Skeletal muscle tissue (tissue), 4 donors: Measurements from ENCODE around the gene FLOT2. TPM values are rescaled to one million over a fixed set of nuclear protein-coding genes. Genes with fewer than 3 reads are reported as not detected.

Source experiments
- H3K27ac ChIP-seq: one replicate; pipeline ENCODE4 v1.7.0; 2013; ENCODE audit warnings: mild to moderate bottlenecking, low read depth, low read length, inconsistent platforms
- H3K27me3 ChIP-seq, 3 donors: one replicate each; pipeline ENCODE4 v1.7.0; 2013; ENCODE audit warnings: low read length in 3 of 3; ENCODE audit not compliant: control insufficient read depth in 3 of 3, insufficient read depth in 3 of 3
- H3K36me3 ChIP-seq, 3 donors: one replicate each; pipeline ENCODE4 v1.7.0; 2013; ENCODE audit warnings: low read length in 3 of 3; ENCODE audit not compliant: control insufficient read depth in 3 of 3, insufficient read depth in 3 of 3
- H3K4me1 ChIP-seq, 3 donors: one replicate each; pipeline ENCODE4 v1.7.0; 2013; ENCODE audit warnings: low read length in 3 of 3, mild to moderate bottlenecking in 3 of 3; ENCODE audit not compliant: control insufficient read depth in 3 of 3, insufficient read depth in 3 of 3
- H3K4me3 ChIP-seq, 3 donors: one replicate each; pipeline ENCODE4 v1.7.0; 2013; ENCODE audit warnings: low read length in 3 of 3
- H3K9ac ChIP-seq, 3 donors: one replicate each; pipeline ENCODE4 v1.7.0; 2013; ENCODE audit warnings: low read length in 3 of 3, mild to moderate bottlenecking in 3 of 3, moderate library complexity in 2 of 3, low read depth in 1 of 3
- H3K9me3 ChIP-seq, 3 donors: one replicate each; pipeline ENCODE4 v1.7.0; 2013; ENCODE audit warnings: low read length in 3 of 3; ENCODE audit not compliant: control insufficient read depth in 3 of 3
- total RNA-seq: library from RNA; depleted of rRNA; stranded (reverse); fragments of >200 nt; gene quantifications from one replicate; pipeline ENCODE4 v1.2.3, GENCODE V29; 2014
- donor health status: Osteomylitis.

The FLOT2 gene
- total RNA-seq, 1 donor from 2014 or later, result 25.6 TPM

GRCh38 chr17:28863953-28864352, 33.6 kb downstream of the FLOT2 start:
- Histone ChIP-seq H3K4me3 (no peak overlapping the region), H3K9me3 (no peaks in the 10 kb centered on the region), H3K36me3 (peaks cover 13 to 18% (median 14%) of the 10 kb centered on the region in 3 donors), H3K4me1 (no peaks in the 10 kb centered on the region), H3K27me3 (no peaks in the 10 kb centered on the region), H3K9ac (no peak overlapping the region), H3K27ac (no peak overlapping the region)

GRCh38 chr17:28862561-28862960, 35.0 kb downstream of the FLOT2 start:
- no peak overlapping the region for H3K27ac ChIP-seq
- H3K9ac ChIP-seq, result no peak overlapping the region
- H3K27me3 ChIP-seq, result no peaks in the 10 kb centered on the region
- H3K36me3 ChIP-seq, result peaks cover 24 to 32% (median 28%) of the 10 kb centered on the region in 3 donors
- no peaks in the 10 kb centered on the region for H3K4me1 ChIP-seq
- H3K4me3 ChIP-seq, result no peak overlapping the region
- no peaks in the 10 kb centered on the region for H3K9me3 ChIP-seq

- no peaks in the 10 kb centered on the region for H3K9me3 ChIP-seq
- H3K27me3 ChIP-seq, result no peaks in the 10 kb centered on the region
- H3K36me3 ChIP-seq, result peaks cover 24 to 32% (median 28%) of the 10 kb centered on the region in 3 donors
- H3K9ac ChIP-seq, result no peak overlapping the region
- H3K4me3 ChIP-seq, result no peak overlapping the region
- no peaks in the 10 kb centered on the region for H3K4me1 ChIP-seq
- no peak overlapping the region for H3K27ac ChIP-seq
Observed at GRCh38 chr17:28861393-28862203, 35.9 kb downstream of the FLOT2 start.

GRCh38 chr17:28860363-28860808, 37.1 kb downstream of the FLOT2 start:
- Histone ChIP-seq H3K4me1 (peaks cover 2 to 6% (median 2%) of the 10 kb centered on the region in 3 donors), H3K9ac (no peak overlapping the region), H3K9me3 (no peaks in the 10 kb centered on the region), H3K36me3 (peaks cover 30 to 37% (median 32%) of the 10 kb centered on the region in 3 donors), H3K27ac (no peak overlapping the region), H3K4me3 (no peak overlapping the region), H3K27me3 (no peaks in the 10 kb centered on the region)

- Histone ChIP-seq H3K9me3 (no peaks in the 10 kb centered on the region), H3K36me3 (peaks cover 30 to 37% (median 32%) of the 10 kb centered on the region in 3 donors)
Observed at GRCh38 chr17:28858801-28859355, 38.7 kb downstream of the FLOT2 start.

GRCh38 chr17:28857905-28858800, 39.4 kb downstream of the FLOT2 start:
- no peak overlapping the region for H3K4me3 ChIP-seq
- peaks cover 30 to 37% (median 32%) of the 10 kb centered on the region in 3 donors for H3K36me3 ChIP-seq
- peaks cover 12 to 15% (median 12%) of the 10 kb centered on the region in 3 donors for H3K4me1 ChIP-seq
- H3K9me3 ChIP-seq, result no peaks in the 10 kb centered on the region
- no peak overlapping the region for H3K9ac ChIP-seq
- H3K27ac ChIP-seq, result no peak overlapping the region
- no peaks in the 10 kb centered on the region for H3K27me3 ChIP-seq

More at GRCh38 chr17:28858801-28859355, 38.7 kb downstream of the FLOT2 start:
- no peak overlapping the region for H3K4me3 ChIP-seq
- H3K4me1 ChIP-seq, result peaks cover 12 to 15% (median 12%) of the 10 kb centered on the region in 3 donors
- no peak overlapping the region for H3K27ac ChIP-seq
- no peaks in the 10 kb centered on the region for H3K27me3 ChIP-seq
- no peak overlapping the region for H3K9ac ChIP-seq

- Histone ChIP-seq H3K4me1 (peaks cover 12 to 15% (median 12%) of the 10 kb centered on the region in 3 donors), H3K36me3 (peaks cover 26 to 29% (median 28%) of the 10 kb centered on the region in 3 donors), H3K27ac (no peak overlapping the region), H3K27me3 (no peaks in the 10 kb centered on the region), H3K4me3 (no peak overlapping the region), H3K9ac (no peak overlapping the region), H3K9me3 (no peaks in the 10 kb centered on the region)
Observed at GRCh38 chr17:28856028-28856574, 41.4 kb downstream of the FLOT2 start.

- H3K4me3 ChIP-seq, result peak overlapping the region; percentile 93 to 100 (median 94)
- peaks cover 21 to 24% (median 23%) of the 10 kb centered on the region in 3 donors for H3K36me3 ChIP-seq
- peaks cover 12 to 15% (median 12%) of the 10 kb centered on the region in 3 donors for H3K4me1 ChIP-seq
- H3K27me3 ChIP-seq, result no peaks in the 10 kb centered on the region
- peak overlapping the region; percentile 89 to 97 (median 89) for H3K9ac ChIP-seq
- peak overlapping the region; percentile 71 for H3K27ac ChIP-seq
- H3K9me3 ChIP-seq, result no peaks in the 10 kb centered on the region
Observed at GRCh38 chr17:28855336-28855679, 42.2 kb downstream of the FLOT2 start.

- Histone ChIP-seq H3K4me3 (peak within 1 kb of the TSS; percentile 93 to 100 (median 94)), H3K9ac (peak within 1 kb of the TSS; percentile 89 to 97 (median 89)), H3K36me3 (peaks cover 20 to 21% (median 21%) of the 10 kb centered on the region in 3 donors), H3K4me1 (peaks cover 12 to 15% (median 12%) of the 10 kb centered on the region in 3 donors), H3K9me3 (no peaks in the 10 kb centered on the region), H3K27ac (peak within 1 kb of the TSS; percentile 71), H3K27me3 (no peaks in the 10 kb centered on the region)
Observed at GRCh38 chr17:28854457-28855335, 42.8 kb downstream of the FLOT2 start, which contains the start of gene ERAL1. Gene ERAL1 (plus strand): TSS chr17:28855016. CDS start chr17:28855035, 19 bp downstream.
